Ureter (tissue), 1 donor: Measurements from ENCODE around the gene AKT3. TPM values are rescaled to one million over a fixed set of nuclear protein-coding genes. Genes with fewer than 3 reads are reported as not detected.
"Not testable (repeated sequence)": the region's sequence is repeated elsewhere in the genome, so short reads cannot be mapped to it uniquely, and the experiment has no call there.

ENCODE experiments used
- DNase-seq: peaks from one replicate; pipeline ENCODE4 v3.0.0-alpha.2; 2020; ENCODE audit warnings: low spot score
- total RNA-seq: library from RNA; stranded (reverse); gene quantifications from one replicate; pipeline ENCODE4 v1.2.4, GENCODE V29; 2023
- donor health status: DM: yes; HTN: yes; CAD: no.

The AKT3 gene
- total RNA-seq, 1 donor from 2014 or later = 82.3 TPM

- no peak for DNase-seq
Observed at GRCh38 chr1:243601720-243602119, 248.3 kb downstream of the AKT3 start.

- DNase-seq = no peak
Observed at GRCh38 chr1:243598433-243598832, 251.6 kb downstream of the AKT3 start.

GRCh38 chr1:243597383-243597782, 252.7 kb downstream of the AKT3 start:
- DNase-seq = no peak

- DNase-seq = no peak
Observed at GRCh38 chr1:243596431-243597062, 253.5 kb downstream of the AKT3 start.

GRCh38 chr1:243595527-243596210, 254.4 kb downstream of the AKT3 start:
- DNase-seq = no peak

GRCh38 chr1:243594455-243594854, 255.6 kb downstream of the AKT3 start:
- no peak for DNase-seq

GRCh38 chr1:243589286-243589685, 260.8 kb downstream of the AKT3 start:
- not testable (repeated sequence) for DNase-seq

GRCh38 chr1:243587823-243588560, 262.1 kb downstream of the AKT3 start:
- DNase-seq = no peak

- no peak for DNase-seq
Observed at GRCh38 chr1:243587285-243587684, 262.8 kb downstream of the AKT3 start.

GRCh38 chr1:243585982-243586381, 264.1 kb downstream of the AKT3 start:
- DNase-seq = no peak

- DNase-seq = no peak
Observed at GRCh38 chr1:243582326-243582725, 267.7 kb downstream of the AKT3 start.

- no peak for DNase-seq
Observed at GRCh38 chr1:243580984-243581383, 269.1 kb downstream of the AKT3 start.

GRCh38 chr1:243580072-243580471, 270.0 kb downstream of the AKT3 start:
- DNase-seq = no peak

- DNase-seq = no peak
Observed at GRCh38 chr1:243575070-243575469, 275.0 kb downstream of the AKT3 start.

- DNase-seq = no peak
Observed at GRCh38 chr1:243572940-243573339, 277.1 kb downstream of the AKT3 start.

GRCh38 chr1:243568793-243569192, 281.2 kb downstream of the AKT3 start:
- DNase-seq = no peak

- DNase-seq = no peak
Observed at GRCh38 chr1:243564814-243565213, 285.2 kb downstream of the AKT3 start.

GRCh38 chr1:243563732-243564131, 286.3 kb downstream of the AKT3 start:
- DNase-seq = no peak

- DNase-seq = no peak
Observed at GRCh38 chr1:243562473-243562872, 287.6 kb downstream of the AKT3 start.

GRCh38 chr1:243561588-243562319, 288.3 kb downstream of the AKT3 start:
- no peak for DNase-seq

GRCh38 chr1:243559575-243560162, 290.4 kb downstream of the AKT3 start:
- DNase-seq = no peak

- DNase-seq = no peak
Observed at GRCh38 chr1:243558576-243558975, 291.5 kb downstream of the AKT3 start.
